H9 (cell line): Measurements from ENCODE around the gene S100A16. TPM values are rescaled to one million over a fixed set of nuclear protein-coding genes. Genes with fewer than 3 reads are reported as not detected.
"Not testable (repeated sequence)": the region's sequence is repeated elsewhere in the genome, so short reads cannot be mapped to it uniquely, and the experiment has no call there.

Experiments used
- DNase-seq: peaks from one replicate; pipeline ENCODE4 v3.0.0-alpha.2; 2017
- H2AFZ ChIP-seq: one replicate; pipeline ENCODE4 v1.6.1; 2013; ENCODE audit warnings: mild to moderate bottlenecking, low read length, control low read depth, moderate library complexity
- H2AK5ac ChIP-seq: 2 replicates; pipeline ENCODE4 v1.6.1; 2013; ENCODE audit warnings: low read length, control low read depth, mixed read lengths; ENCODE audit not compliant: insufficient read length
- H2BK120ac ChIP-seq: one replicate; pipeline ENCODE4 v1.6.1; 2013; ENCODE audit warnings: low read depth, mild to moderate bottlenecking, low read length, control low read depth, inconsistent platforms; ENCODE audit not compliant: poor library complexity, severe bottlenecking
- H2BK12ac ChIP-seq: 2 replicates; pipeline ENCODE4 v1.6.1; 2013; ENCODE audit warnings: low read length, control low read depth, mixed read lengths, low read depth; ENCODE audit not compliant: insufficient read length
- H2BK15ac ChIP-seq: 2 replicates; pipeline ENCODE4 v1.6.1; 2013; ENCODE audit warnings: low read depth, low read length, control low read depth
- H2BK20ac ChIP-seq: one replicate; pipeline ENCODE4 v1.6.1; 2013; ENCODE audit warnings: low read depth, mild to moderate bottlenecking, low read length, control low read depth, inconsistent platforms; ENCODE audit not compliant: poor library complexity, severe bottlenecking
- H2BK5ac ChIP-seq: 2 replicates; pipeline ENCODE4 v1.6.1; 2013; ENCODE audit warnings: low read length, control low read depth, mixed read lengths; ENCODE audit not compliant: insufficient read length
- H3K14ac ChIP-seq: 2 replicates; pipeline ENCODE4 v1.6.1; 2013; ENCODE audit warnings: low read length, control low read depth; ENCODE audit not compliant: insufficient read depth
- H3K18ac ChIP-seq: 2 replicates; pipeline ENCODE4 v1.6.1; 2013; ENCODE audit warnings: low read depth, mild to moderate bottlenecking, mixed read lengths, low read length, control low read depth; ENCODE audit not compliant: insufficient read length
- H3K23ac ChIP-seq: 2 replicates; pipeline ENCODE4 v1.6.1; 2013; ENCODE audit warnings: low read length, control low read depth, mixed read lengths, low read depth; ENCODE audit not compliant: insufficient read length
- H3K23me2 ChIP-seq: 2 replicates; pipeline ENCODE4 v1.6.1; 2013; ENCODE audit warnings: low read depth, mild to moderate bottlenecking, mixed read lengths, low read length, control low read depth; ENCODE audit not compliant: insufficient read length, poor library complexity, severe bottlenecking
- H3K27ac ChIP-seq: 2 replicates; pipeline ENCODE4 v1.5.1; 2013; ENCODE audit warnings: low read length, control low read depth, mixed read lengths, low read depth; ENCODE audit not compliant: insufficient read length
- H3K27me3 ChIP-seq: 2 replicates; pipeline ENCODE4 v1.6.1; 2013; ENCODE audit warnings: low read length, control low read depth, inconsistent platforms; ENCODE audit not compliant: insufficient read depth
- H3K4ac ChIP-seq: 2 replicates; pipeline ENCODE4 v1.6.1; 2013; ENCODE audit warnings: low read depth, mild to moderate bottlenecking, control low read depth, inconsistent platforms, low read length, moderate library complexity
- H3K4me1 ChIP-seq: 2 replicates; pipeline ENCODE4 v1.6.1; 2013; ENCODE audit warnings: low read length, control low read depth, inconsistent platforms; ENCODE audit not compliant: insufficient read depth
- H3K4me2 ChIP-seq: 2 replicates; pipeline ENCODE4 v1.6.1; 2013; ENCODE audit warnings: low read length, control low read depth, mixed read lengths; ENCODE audit not compliant: insufficient read length, insufficient read depth
- H3K56ac ChIP-seq: 2 replicates; pipeline ENCODE4 v1.6.1; 2013; ENCODE audit warnings: low read depth, mild to moderate bottlenecking, mixed read lengths, low read length, control low read depth; ENCODE audit not compliant: insufficient read length
- H3K79me1 ChIP-seq: 2 replicates; pipeline ENCODE4 v1.6.1; 2013; ENCODE audit warnings: low read depth, mild to moderate bottlenecking, moderate library complexity, low read length, control low read depth, inconsistent platforms; ENCODE audit not compliant: insufficient read depth, poor library complexity, severe bottlenecking
- H3K79me2 ChIP-seq: 2 replicates; pipeline ENCODE4 v1.6.1; 2013; ENCODE audit warnings: low read length, control low read depth, inconsistent platforms; ENCODE audit not compliant: insufficient read depth
- H3K9ac ChIP-seq: 2 replicates; pipeline ENCODE4 v1.6.1; 2013; ENCODE audit warnings: low read length, control low read depth, mixed read lengths; ENCODE audit not compliant: insufficient read length; ENCODE audit errors: extremely low read depth
- H3K9me3 ChIP-seq: one replicate; pipeline ENCODE4 v1.6.1; 2013; ENCODE audit warnings: low read depth, low read length, inconsistent platforms; ENCODE audit not compliant: control insufficient read depth
- H3T11ph ChIP-seq: one replicate; pipeline ENCODE4 v1.6.1; 2013; ENCODE audit warnings: mild to moderate bottlenecking, low read length, control low read depth, inconsistent platforms
- H4K20me1 ChIP-seq: one replicate; pipeline ENCODE4 v1.6.1; 2013; ENCODE audit not compliant: control insufficient read depth, insufficient read length, insufficient read depth
- H4K5ac ChIP-seq: 2 replicates; pipeline ENCODE4 v1.6.1; 2013; ENCODE audit warnings: low read depth, mild to moderate bottlenecking, mixed read lengths, low read length, control low read depth; ENCODE audit not compliant: insufficient read length
- H4K8ac ChIP-seq: replicated peaks from 2 replicates; pipeline ENCODE4 v1.6.1; 2013; ENCODE audit warnings: low read length, control low read depth, mixed read lengths, low read depth; ENCODE audit not compliant: insufficient read length
- H4K91ac ChIP-seq: 2 replicates; pipeline ENCODE4 v1.6.1; 2013; ENCODE audit warnings: low read depth, mild to moderate bottlenecking, moderate library complexity, mixed read lengths, low read length, control low read depth; ENCODE audit not compliant: insufficient read length
- H3K27ac Mint-ChIP-seq, 3 experiments: 2 replicates in 2 of 3; 3 replicates in 1 of 3; pipeline ENCODE4 v1.8.0; 2020 to 2021; ENCODE audit warnings: mixed read lengths in 3 of 3, mild to moderate bottlenecking in 1 of 3, moderate library complexity in 1 of 3
- H3K27me3 Mint-ChIP-seq: 2 replicates; pipeline ENCODE4 v1.8.0; 2021; ENCODE audit warnings: low read depth, mild to moderate bottlenecking, moderate library complexity, mixed read lengths
- H3K36me3 Mint-ChIP-seq, 3 experiments: 2 replicates in 2 of 3; 3 replicates in 1 of 3; pipeline ENCODE4 v1.8.0; 2020 to 2021; ENCODE audit warnings: low read depth in 3 of 3, mixed read lengths in 3 of 3; ENCODE audit not compliant: insufficient read depth in 1 of 3
- H3K4me1 Mint-ChIP-seq, 2 experiments: 2 replicates each; pipeline ENCODE4 v1.8.0; 2020; ENCODE audit warnings: mixed read lengths in 2 of 2
- H3K4me3 Mint-ChIP-seq, 2 experiments: 2 replicates in 1 of 2; 3 replicates in 1 of 2; pipeline ENCODE4 v1.8.0; 2020 to 2021; ENCODE audit warnings: mild to moderate bottlenecking in 2 of 2, mixed read lengths in 2 of 2, moderate library complexity in 1 of 2
- H3K9me3 Mint-ChIP-seq, 2 experiments: 2 replicates in 1 of 2; 3 replicates in 1 of 2; pipeline ENCODE4 v1.8.0; 2020; ENCODE audit warnings: mild to moderate bottlenecking in 2 of 2, mixed read lengths in 2 of 2, moderate library complexity in 1 of 2
- WGBS: extraction: QIAGEN DNeasy Blood & Tissue Kit; methylation state at CpG from one replicate; pipeline ENCODE4 v1.1.7; 2013; ENCODE audit warnings: missing lambda C conversion rate, low lambda C conversion rate, mixed read lengths; ENCODE audit not compliant: insufficient read length; ENCODE audit errors: extremely low coverage; 5-methylcytosine and 5-hydroxymethylcytosine counted together
- total RNA-seq: library from RNA; stranded (reverse); gene quantifications from 2 replicates; pipeline ENCODE4 v1.2.1, GENCODE V29; 2021

S100A16 gene
- total RNA-seq, 1 experiment from 2014 or later: 8.0 TPM

DNA sequence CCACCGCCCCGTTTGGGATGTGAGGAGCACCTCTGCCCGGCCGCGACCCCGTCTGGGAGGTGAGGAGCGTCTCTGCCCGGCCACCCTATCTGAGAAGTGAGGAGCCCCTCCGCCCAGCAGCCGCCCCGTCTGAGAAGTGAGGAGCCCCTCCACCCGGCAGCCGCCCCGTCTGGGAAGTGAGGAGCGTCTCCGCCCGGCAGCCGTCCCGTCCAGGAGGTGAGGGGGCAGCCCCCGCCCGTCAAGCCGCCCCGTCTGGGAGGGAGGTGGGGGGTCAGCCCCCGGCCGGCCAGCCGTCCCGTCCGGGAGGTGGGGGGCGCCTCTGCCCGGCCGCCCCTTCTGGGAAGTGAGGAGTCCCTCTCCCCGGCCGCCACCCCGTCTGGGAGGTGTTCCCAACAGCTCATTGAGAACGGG is 37.9 kb downstream of the S100A16 start:
- not testable (repeated sequence) for H3K4me2 ChIP-seq, H4K91ac ChIP-seq, H4K8ac ChIP-seq, H3K27me3 Mint-ChIP-seq, H3K4me1 ChIP-seq, H3K18ac ChIP-seq, H3K79me2 ChIP-seq, H3K23ac ChIP-seq, H3T11ph ChIP-seq, H2BK15ac ChIP-seq, H2BK20ac ChIP-seq, H3K27ac ChIP-seq, H3K27me3 ChIP-seq, H3K27ac Mint-ChIP-seq, H3K9me3 ChIP-seq, H3K4me3 Mint-ChIP-seq, H4K20me1 ChIP-seq, H2AFZ ChIP-seq, H2AK5ac ChIP-seq, H3K4ac ChIP-seq, H2BK12ac ChIP-seq, H2BK5ac ChIP-seq, H3K36me3 Mint-ChIP-seq, DNase-seq, H3K23me2 ChIP-seq, H3K79me1 ChIP-seq, H3K9ac ChIP-seq, H3K14ac ChIP-seq, H4K5ac ChIP-seq, H2BK120ac ChIP-seq, H3K56ac ChIP-seq
- no CpG with 5 or more reads among the region's 35 CpGs for WGBS
- Mint-ChIP-seq H3K9me3 (peaks cover 12 to 15% of the 10 kb centered on the region in 2 experiments; a peak in 4 of 5 replicates), H3K4me1 (peaks cover 17 to 22% of the 10 kb centered on the region in 2 experiments)
